SK-N-SH (cell line): ENCODE data around the gene PTPN12. TPM values are rescaled to one million over a fixed set of nuclear protein-coding genes. Genes with fewer than 3 reads are reported as not detected.

Source experiments
- CTCF ChIA-PET: fragments of 300-600, 350-600 bp; formaldehyde crosslinking; extraction: SDS; loops from one replicate; lab custom pipeline; 2021; lab: Yijun Ruan, JAX
- POLR2A ChIA-PET: fragments of 350-600 bp; sonication (Branson Sonifier 250); formaldehyde crosslinking; extraction: SDS; loops from one replicate; lab custom pipeline; 2020; ENCODE audit warnings: antibody characterized with exemption, inconsistent platforms; lab: Yijun Ruan, JAX
- DNase-seq: peaks from one replicate; pipeline ENCODE4 v3.0.0; 2012
- H2AFZ ChIP-seq: fragments of 200-600 bp; sonication (generic); 2 replicates; pipeline ENCODE4 v1.8.1; 2016; ENCODE audit warnings: antibody characterized with exemption, mild to moderate bottlenecking, low read depth
- H3F3A ChIP-seq: fragments of 200-600 bp; sonication (generic); replicated peaks from 2 replicates; pipeline ENCODE3; 2016; ENCODE audit warnings: antibody characterized with exemption, mild to moderate bottlenecking; ENCODE audit not compliant: insufficient read depth
- H3K27ac ChIP-seq, 2 experiments: fragments of 200-500 bp in 1 of 2; fragments of 200-600 bp in 1 of 2; sonication (Bioruptor generic) in 1 of 2; sonication (generic), shearing (Covaris generic) in 1 of 2; 2 replicates each; pipeline versions ENCODE4 v1.5.1 to v1.6.1; 2014 to 2016; ENCODE audit warnings: low read depth in 2 of 2, inconsistent platforms in 1 of 2, low read length in 1 of 2, mild to moderate bottlenecking in 1 of 2, mixed read lengths in 1 of 2
- H3K27me3 ChIP-seq: fragments of 200-600 bp; sonication (generic), shearing (Covaris generic); 2 replicates; pipeline ENCODE4 v1.6.1; 2016; ENCODE audit warnings: mixed run types; ENCODE audit not compliant: insufficient read depth
- H3K36me3 ChIP-seq, 2 experiments: fragments of 200-500 bp in 1 of 2; fragments of 200-600 bp in 1 of 2; sonication (Bioruptor generic) in 1 of 2; sonication (generic) in 1 of 2; replicated peaks in 1 of 2; 2 replicates each; pipeline versions ENCODE3 to v1.5.1; 2014 to 2016; ENCODE audit warnings: low read length in 1 of 2, mild to moderate bottlenecking in 1 of 2; ENCODE audit not compliant: insufficient read depth in 2 of 2, control insufficient read depth in 1 of 2
- H3K4me1 ChIP-seq, 2 experiments: fragments of 200-500 bp in 1 of 2; fragments of 200-600 bp in 1 of 2; sonication (Bioruptor generic) in 1 of 2; sonication (generic), shearing (Covaris generic) in 1 of 2; 2 replicates each; pipeline versions ENCODE4 v1.5.1 to v1.6.1; 2014 to 2016; ENCODE audit warnings: low read depth in 1 of 2, low read length in 1 of 2, mixed run types in 1 of 2; ENCODE audit not compliant: insufficient read depth in 2 of 2, control insufficient read depth in 1 of 2
- H3K4me2 ChIP-seq: fragments of 200-600 bp; sonication (generic), shearing (Covaris generic); 2 replicates; pipeline ENCODE4 v1.6.1; 2017; ENCODE audit warnings: mixed run types
- H3K4me3 ChIP-seq, 2 experiments: fragments of 200-500 bp in 1 of 2; fragments of 200-600 bp in 1 of 2; sonication (Bioruptor generic) in 1 of 2; sonication (generic), shearing (Covaris generic) in 1 of 2; 2 replicates each; pipeline versions ENCODE4 v1.5.1 to v1.8.1; 2014 to 2016; ENCODE audit warnings: low read depth in 2 of 2, inconsistent platforms in 1 of 2, low read length in 1 of 2, mild to moderate bottlenecking in 1 of 2, mixed read lengths in 1 of 2, moderate library complexity in 1 of 2
- H3K79me2 ChIP-seq: fragments of 200-600 bp; sonication (generic); 2 replicates; pipeline ENCODE4 v1.8.1; 2017; ENCODE audit warnings: mild to moderate bottlenecking; ENCODE audit not compliant: insufficient read depth
- H3K9ac ChIP-seq: fragments of 200-600 bp; sonication (generic); 2 replicates; pipeline ENCODE4 v1.6.1; 2017; ENCODE audit warnings: mixed run types
- H3K9me2 ChIP-seq: fragments of 200-600 bp; sonication (generic); 2 replicates; pipeline ENCODE4 v1.6.1; 2017; ENCODE audit warnings: mixed run types
- H3K9me3 ChIP-seq: fragments of 200-600 bp; sonication (generic); 2 replicates; pipeline ENCODE4 v1.6.1; 2017; ENCODE audit warnings: mixed run types, mild to moderate bottlenecking, moderate library complexity
- H4K20me1 ChIP-seq: fragments of 200-600 bp; sonication (generic); 2 replicates; pipeline ENCODE4 v1.6.1; 2017; ENCODE audit warnings: mild to moderate bottlenecking, mixed run types; ENCODE audit not compliant: insufficient read depth
- CTCF ChIP-seq: fragments of 200-600 bp; sonication (generic); IDR thresholded peaks from 2 replicates; pipeline ENCODE4 v1.6.1; 2017; ENCODE audit warnings: antibody characterized with exemption, mild to moderate bottlenecking, moderate library complexity
- ELF1 ChIP-seq: IDR thresholded peaks from 2 replicates; pipeline ENCODE4 v1.4.0; 2012
- FOXM1 ChIP-seq: IDR thresholded peaks from 2 replicates; pipeline ENCODE4 v1.4.0; 2012; ENCODE audit warnings: low read depth, mild to moderate bottlenecking
- MXI1 ChIP-seq: IDR thresholded peaks from 2 replicates; pipeline ENCODE4 v1.6.1; 2012; ENCODE audit warnings: mild to moderate bottlenecking, low read depth, low read length, improper control_type of control experiment
- NFIC ChIP-seq: IDR thresholded peaks from 2 replicates; pipeline ENCODE4 v1.4.0; 2012; ENCODE audit warnings: borderline replicate concordance
- POLR2AphosphoS5 ChIP-seq: IDR thresholded peaks from 2 replicates; pipeline ENCODE4 v1.6.1; 2012; ENCODE audit warnings: low read depth, low read length
- RCOR1 ChIP-seq: fragments of 150-350 bp; IDR thresholded peaks from 2 replicates; pipeline ENCODE4 v1.6.1; 2017; ENCODE audit warnings: antibody characterized with exemption, low read length
- RFX5 ChIP-seq: IDR thresholded peaks from 2 replicates; pipeline ENCODE4 v1.6.1; 2012; ENCODE audit warnings: mild to moderate bottlenecking, improper control_type of control experiment, low read length
- RXRA ChIP-seq: IDR thresholded peaks from 2 replicates; pipeline ENCODE4 v1.4.0; 2012; ENCODE audit warnings: low read depth, mild to moderate bottlenecking, borderline replicate concordance
- TCF12 ChIP-seq: IDR thresholded peaks from 2 replicates; pipeline ENCODE4 v1.4.0; 2012
- USF2 ChIP-seq: fragments of 150-350 bp; IDR thresholded peaks from 2 replicates; pipeline ENCODE4 v1.6.1; 2017; ENCODE audit warnings: antibody characterized with exemption, low read length, low read depth, borderline replicate concordance
- YY1 ChIP-seq: IDR thresholded peaks from 2 replicates; pipeline ENCODE4 v1.4.0; 2012; ENCODE audit warnings: low read depth, mild to moderate bottlenecking
- ZBTB33 ChIP-seq: IDR thresholded peaks from 2 replicates; pipeline ENCODE4 v1.4.0; 2012; ENCODE audit warnings: low read depth, borderline replicate concordance
- WGBS: methylation state at CpG from one replicate; pipeline ENCODE4 v1.1.6; 2017; ENCODE audit warnings: low lambda C conversion rate; 5-methylcytosine and 5-hydroxymethylcytosine counted together
- polyA plus RNA-seq, 3 experiments: library from polyadenylated mRNA; depleted of rRNA; stranded (reverse); fragments of >200 nt; gene quantifications; 2 replicates each; pipeline ENCODE4 v1.2.3, GENCODE V29; 2012

PTPN12 gene
- polyA plus RNA-seq, 1 of the 3 experiments (the other 2 are of a cell fraction), result 23.3 TPM

DNA sequence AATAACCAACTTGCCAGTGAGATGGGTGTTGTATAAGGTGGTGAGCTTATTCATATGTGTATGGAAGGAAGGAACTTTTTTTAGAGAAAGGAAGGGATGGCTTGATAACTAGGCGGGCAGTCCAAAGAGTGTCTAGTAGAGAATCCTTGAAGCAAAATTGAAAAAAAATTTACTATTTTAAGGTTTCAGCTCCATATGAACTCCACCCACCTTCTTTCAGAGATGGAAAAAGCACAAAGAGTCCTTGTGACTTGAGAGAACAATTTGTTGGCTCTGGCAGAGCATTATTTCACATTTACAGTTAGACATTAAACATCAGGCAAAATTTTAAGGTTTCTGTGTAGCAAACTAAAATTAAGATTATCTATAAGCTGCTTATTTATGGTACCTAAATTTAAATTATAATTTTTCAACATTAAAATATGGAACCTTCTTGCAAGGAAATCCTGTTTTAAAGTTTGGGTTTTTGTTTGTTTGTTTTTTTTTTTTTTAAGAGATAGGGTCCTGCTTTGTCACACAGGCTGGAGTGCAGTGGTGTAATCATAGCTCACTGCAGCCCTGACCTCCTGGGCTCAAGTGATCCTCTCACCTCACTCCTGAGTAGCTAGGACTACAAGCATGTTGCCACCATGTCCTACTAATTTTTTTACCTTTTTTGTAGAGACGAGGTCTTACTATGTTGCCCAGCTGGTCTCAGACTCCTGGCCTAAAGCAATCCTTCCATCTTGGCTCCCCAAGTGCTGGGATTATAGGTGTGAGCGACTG is 12.2 kb downstream of the PTPN12 start:
- no peak overlapping the region for H3K4me3 ChIP-seq
- peaks cover 91% of the 10 kb centered on the region for H4K20me1 ChIP-seq
- TF ChIP-seq TCF12 (no peak), CTCF (no peak), MXI1 (no peak), RXRA (no peak), ZBTB33 (no peak), POLR2AphosphoS5 (no peak), RFX5 (no peak), YY1 (no peak), NFIC (no peak), USF2 (no peak), FOXM1 (no peak), ELF1 (no peak), RCOR1 (no peak)
- TF ChIP-seq, all 33 proteins: peak for 0
- Histone ChIP-seq H3F3A (peaks cover 12% of the 10 kb centered on the region), H3K4me2 (no peak overlapping the region), H3K9me2 (no peaks in the 10 kb centered on the region), H3K36me3 (peaks cover 4 to 60% of the 10 kb centered on the region in 2 experiments), H3K9me3 (no peaks in the 10 kb centered on the region), H3K27me3 (no peaks in the 10 kb centered on the region), H3K4me1 (no peaks in the 10 kb centered on the region; a peak in 1 of 4 replicates), H3K9ac (no peak overlapping the region), H3K79me2 (peaks cover 100% of the 10 kb centered on the region), H2AFZ (no peak overlapping the region), H3K27ac (no peak overlapping the region)
- 96% methylated on average over 3 of the region's 3 CpGs for WGBS
- POLR2A ChIA-PET, result no interaction called here
- no peak for DNase-seq
- CTCF ChIA-PET, result interaction anchor here (0.6 to 1.4 kb wide), 3 partner anchors 10 to 108 kb away, joined by 3 to 6 read pairs (median 3); no protein-coding TSS in a partner anchor
